Measurements from ENCODE around the gene PRLR. TPM values are rescaled to one million over a fixed set of nuclear protein-coding genes. Genes with fewer than 3 reads are reported as not detected.

PRLR gene
- total and polyA plus RNA-seq, 2 experiments from 2014 or later: 0.31 to 2.2 TPM

- H3K4me1 Mint-ChIP-seq: peaks cover 16% of the 10 kb centered on the region; the same call in 2 of the 3 replicates
- H3K4me1 ChIP-seq (ENCODE audit: insufficient read depth): no peaks in the 10 kb centered on the region
- no peak for TF ChIP-seq ZNF114 (CRISPR knock-in tag; IDR thresholded peaks at IDR 0.05)
- TF ChIP-seq NANOG (IDR thresholded peaks at IDR 0.05; ENCODE audit: borderline replicate concordance): no peak
- no peak for TF ChIP-seq ZNF462 (CRISPR knock-in tag; IDR thresholded peaks at IDR 0.05)
- no peak for TF ChIP-seq EZH2 (IDR thresholded peaks at IDR 0.05; ENCODE audit: low read depth, unreplicated experiment)
- no peak for TF ChIP-seq ZNF331 (CRISPR knock-in tag; IDR thresholded peaks at IDR 0.05; ENCODE audit: low read depth)
- TF ChIP-seq CTCF (conservative IDR thresholded peaks at IDR 0.05; ENCODE audit: low read depth in 2 of 2): no peak
- TF ChIP-seq JUNB (IDR thresholded peaks at IDR 0.05; ENCODE audit: unreplicated experiment): no peak
- no peak for TF ChIP-seq POLR2AphosphoS5 (IDR thresholded peaks at IDR 0.05; ENCODE audit: low read depth)
- TF ChIP-seq CREB1 (CRISPR knock-in tag; IDR thresholded peaks at IDR 0.05; ENCODE audit: low read depth): no peak
- no peak for TF ChIP-seq STAT1 (IDR thresholded peaks at IDR 0.05; ENCODE audit: unreplicated experiment)
- no peak for TF ChIP-seq REST (IDR thresholded peaks at IDR 0.05; ENCODE audit: unreplicated experiment)
- no peak overlapping the region for H3K27ac ChIP-seq (ENCODE audit: low read depth)
- no peaks in the 10 kb centered on the region for H3K27me3 ChIP-seq (ENCODE audit: insufficient read depth)
- no peaks in the 10 kb centered on the region for H4K20me1 ChIP-seq (replicated peaks; ENCODE audit: insufficient read depth)
- H2AFZ ChIP-seq: no peak overlapping the region
- no peak overlapping the region for H3K27ac Mint-ChIP-seq
- ATAC-seq: no peak
- 0 out of 2 replicates have a peak, but pooled peaks cover 3% of the 10 kb centered on the region for H3K9me2 ChIP-seq (ENCODE audit: insufficient read depth)
- no peak overlapping the region for H3K4me3 Mint-ChIP-seq
- DNase-seq (ENCODE audit: low spot score): no peak
- H3K36me3 ChIP-seq (ENCODE audit: insufficient read depth): no peaks in the 10 kb centered on the region
- H3K9me3 Mint-ChIP-seq: peaks cover 5% of the 10 kb centered on the region; the same call in 1 of the 3 replicates
- no peaks in the 10 kb centered on the region for H3F3A ChIP-seq (replicated peaks; ENCODE audit: low read depth)
- H3K36me3 Mint-ChIP-seq (ENCODE audit: low read depth): no peaks in the 10 kb centered on the region
- no peak overlapping the region for H3K4me3 ChIP-seq
- H3K4me2 ChIP-seq: no peak overlapping the region
- H3K27me3 Mint-ChIP-seq (ENCODE audit: insufficient read depth, low read depth, poor library complexity): peaks cover 9% of the 10 kb centered on the region
- no peaks in the 10 kb centered on the region for H3K79me2 ChIP-seq (replicated peaks; ENCODE audit: insufficient read depth)
Measured at GRCh38 chr5:35186749-35187148, 43.5 kb downstream of the PRLR start.
